HG03439 (cell line): ENCODE measurements around the gene TMEM134.

Experiments
- ATAC-seq: cut with Tn5 transposase; IDR thresholded peaks from one replicate; pipeline ENCODE4 v1.9.1; 2021; ENCODE audit warnings: mild to moderate bottlenecking, moderate library complexity; ENCODE audit not compliant: unreplicated experiment

TMEM134 gene

DNA sequence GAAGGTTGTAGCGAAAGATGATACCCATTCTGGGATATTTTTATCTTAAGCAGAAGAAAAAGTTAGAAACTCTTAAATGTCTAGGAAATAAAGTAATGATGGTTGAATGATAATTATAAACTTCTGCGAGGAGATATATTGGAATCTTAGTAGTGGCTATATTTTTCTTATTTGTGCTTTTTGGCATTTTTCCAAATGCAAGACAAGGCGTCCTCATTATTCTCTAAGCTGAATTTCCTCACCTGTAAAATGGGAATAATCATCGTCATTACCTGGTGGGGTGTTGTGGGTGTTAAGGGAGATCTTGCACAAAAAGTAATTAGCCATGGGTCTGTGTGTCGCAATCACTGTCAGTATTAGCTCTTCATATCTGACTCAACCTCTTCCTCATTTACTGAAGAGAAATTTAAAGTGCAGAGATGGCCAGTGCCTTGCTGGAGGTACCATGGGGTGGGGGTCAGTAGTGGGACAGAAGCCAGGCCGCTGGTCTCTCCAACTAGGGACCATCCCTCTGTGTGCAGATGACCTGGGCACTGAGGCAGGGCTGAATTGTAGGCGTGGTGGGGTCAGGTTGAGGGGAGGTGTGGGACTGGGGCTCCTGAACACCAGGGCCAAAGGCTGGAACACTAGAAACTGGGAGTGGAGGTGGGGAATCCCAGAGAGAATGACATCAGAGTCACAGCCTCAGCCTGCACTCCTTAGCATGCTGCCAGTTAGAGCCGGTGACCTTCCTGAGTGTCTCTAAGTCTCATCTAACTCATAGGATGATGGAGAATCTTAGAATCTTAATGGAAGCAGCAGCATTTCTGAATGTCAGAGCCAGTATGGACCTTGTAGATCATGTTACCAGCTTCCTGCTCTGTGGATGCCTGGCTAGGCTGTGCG lies 32.0 kb upstream of the TMEM134 start:
- no peak for ATAC-seq

DNA sequence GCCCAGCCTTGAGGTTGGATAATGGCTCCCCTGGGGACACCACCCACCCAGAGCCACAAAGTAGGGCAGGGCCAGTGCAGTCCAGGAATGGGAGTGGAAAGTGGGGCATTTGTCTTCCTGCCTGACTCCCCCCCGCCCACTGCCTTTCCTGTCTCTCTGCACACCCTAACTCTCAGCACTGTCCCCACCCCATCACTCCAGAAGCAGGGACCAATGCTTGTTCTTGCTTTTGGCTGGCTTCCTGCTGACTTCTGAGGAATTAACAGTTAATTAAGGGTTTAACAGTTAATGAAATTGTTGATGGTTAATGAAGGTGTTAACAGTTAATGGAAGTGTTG lies 31.4 kb upstream of the TMEM134 start:
- no peak for ATAC-seq

DNA sequence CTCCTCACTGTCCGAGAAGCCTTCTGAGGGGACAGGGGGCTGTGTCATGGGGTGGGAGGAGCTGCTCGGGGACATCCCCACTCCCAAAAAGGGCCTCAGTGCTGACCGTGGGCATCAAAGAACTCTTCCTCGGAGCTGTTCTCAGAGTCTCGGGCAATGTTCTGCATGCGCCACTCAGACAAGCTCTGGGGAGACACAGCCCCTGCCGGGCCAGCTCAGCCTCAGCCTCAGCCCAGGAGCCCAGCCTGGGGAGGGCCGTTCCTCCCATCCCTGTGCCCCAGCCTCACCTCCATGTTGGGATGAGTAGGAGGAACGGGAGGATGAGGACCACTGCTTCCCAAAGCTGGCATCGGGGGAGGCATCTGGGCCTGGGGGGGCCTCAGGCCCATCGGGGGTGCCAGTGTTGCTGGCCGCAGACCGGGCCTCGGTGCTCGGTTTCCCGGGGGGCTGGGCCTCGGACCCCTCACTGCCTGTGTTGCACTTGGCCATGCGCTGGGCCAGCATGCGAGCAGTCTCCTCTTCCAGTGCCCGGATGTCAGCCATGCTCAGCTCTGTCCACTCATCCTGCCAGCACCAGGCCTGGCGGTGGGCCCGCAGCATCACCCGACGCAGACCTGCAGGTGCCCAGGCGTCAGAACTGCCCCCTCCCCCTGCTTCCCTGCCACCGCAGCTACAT lies 30.9 kb upstream of the TMEM134 start:
- no peak for ATAC-seq

DNA sequence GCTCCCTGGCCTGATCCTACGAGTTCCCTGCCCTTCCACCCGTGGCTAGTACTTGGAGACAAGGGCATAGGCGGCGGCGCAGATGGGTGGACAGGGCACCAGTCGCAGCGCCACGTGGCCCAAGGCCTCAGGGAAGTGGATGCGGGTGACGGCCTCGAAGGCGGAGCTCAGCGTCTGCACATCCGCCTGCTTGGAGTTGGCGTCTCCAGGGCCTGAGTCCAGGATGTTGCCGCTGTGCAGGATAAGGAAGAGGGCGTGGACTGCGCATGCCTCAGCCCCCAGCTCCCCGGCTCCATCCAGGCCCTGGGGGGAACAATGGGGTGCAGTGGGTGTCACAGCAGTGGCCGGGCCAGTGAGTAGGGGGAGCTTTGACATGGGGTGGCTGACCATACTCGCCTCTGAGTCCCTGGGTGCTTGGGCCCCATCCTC lies 29.5 kb upstream of the TMEM134 start:
- ATAC-seq, result no peak

DNA sequence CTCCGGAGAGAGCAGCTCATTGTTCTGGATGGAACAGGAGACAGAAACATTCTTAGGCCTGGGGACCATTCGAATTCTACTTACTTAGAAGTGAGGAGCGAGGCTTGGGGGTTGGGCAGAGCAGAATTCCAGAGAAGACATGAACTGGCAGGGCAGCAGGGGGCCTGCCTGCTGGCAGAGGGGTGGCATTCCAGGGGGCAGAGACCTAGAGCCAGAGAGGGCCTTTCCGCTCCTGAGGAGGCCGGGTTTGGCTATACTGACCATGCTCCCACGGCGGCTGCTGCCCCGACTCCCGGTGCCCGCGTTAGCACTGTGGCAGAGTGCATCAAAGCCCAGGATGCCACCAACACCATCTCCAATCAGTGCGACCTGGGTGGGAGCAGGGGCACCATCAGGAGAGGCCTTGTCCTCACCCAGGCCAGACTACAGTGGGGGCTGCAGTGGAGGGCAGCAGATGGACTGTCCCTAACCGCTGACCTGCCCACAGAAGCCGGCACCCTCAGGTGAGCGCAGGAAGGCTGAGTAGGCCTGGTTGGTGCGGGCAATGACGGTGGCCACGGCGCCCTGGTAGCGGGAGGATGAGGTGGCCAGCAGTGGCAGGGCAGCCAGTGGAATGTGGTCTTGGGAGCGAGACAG lies 28.7 kb upstream of the TMEM134 start:
- no peak for ATAC-seq

DNA sequence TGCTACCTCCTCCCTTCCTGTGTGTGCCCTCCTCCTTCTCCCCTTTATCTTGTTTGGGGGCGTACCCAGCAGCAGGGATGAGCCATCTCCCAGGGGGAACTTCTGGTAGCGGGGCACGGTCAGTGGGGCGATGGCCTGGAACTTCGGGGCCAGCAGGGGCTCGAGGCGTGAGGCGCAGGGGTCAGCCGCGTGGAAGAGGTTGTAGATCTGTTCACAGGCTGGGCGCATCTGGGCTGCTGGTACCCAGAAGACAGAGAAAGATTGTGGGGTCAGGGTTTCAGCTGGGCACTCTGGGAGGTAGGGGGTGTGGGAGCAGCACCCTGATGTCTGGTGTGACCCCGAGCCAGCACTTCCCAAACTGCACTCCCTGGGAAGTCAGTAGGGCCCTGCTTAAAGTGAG lies 27.1 kb upstream of the TMEM134 start:
- ATAC-seq, result no peak

DNA sequence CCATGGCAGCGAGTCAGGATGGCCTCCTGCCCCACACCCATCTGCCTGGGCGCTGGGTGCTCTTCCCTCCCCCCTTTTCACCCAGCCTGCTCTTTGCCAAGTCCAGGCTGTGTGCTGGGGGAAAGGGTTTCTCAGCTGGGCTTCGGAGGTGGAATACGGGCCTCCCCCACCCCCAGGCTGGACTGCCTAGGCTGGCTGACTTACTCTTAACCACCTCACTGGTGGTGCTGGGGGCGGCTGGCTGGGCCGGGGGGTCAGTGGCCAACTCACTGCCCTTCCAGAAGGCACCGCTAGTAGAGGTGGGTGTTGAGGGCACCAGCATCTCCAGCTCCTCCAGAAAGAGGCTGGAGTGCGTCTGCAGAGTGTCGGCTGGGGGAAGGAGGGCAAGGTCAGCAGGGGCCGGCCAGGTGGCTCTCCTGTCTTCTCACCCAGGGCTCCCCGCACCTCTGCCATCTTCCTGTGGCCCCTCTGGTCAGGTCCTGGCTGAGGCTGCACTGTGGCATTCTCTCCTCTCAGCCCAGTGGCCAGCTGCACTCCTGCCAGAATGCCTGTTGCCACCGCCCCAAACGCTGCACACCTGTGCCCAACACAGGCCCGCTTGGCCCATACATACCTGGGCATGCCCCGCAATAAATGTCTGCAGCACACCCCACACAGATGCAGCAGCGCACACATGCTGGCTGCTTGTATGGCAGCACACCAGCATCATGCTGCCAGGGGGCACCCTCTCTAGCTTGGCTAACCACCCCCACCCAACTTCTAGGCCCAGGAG lies 26.4 kb upstream of the TMEM134 start:
- no peak for ATAC-seq

DNA sequence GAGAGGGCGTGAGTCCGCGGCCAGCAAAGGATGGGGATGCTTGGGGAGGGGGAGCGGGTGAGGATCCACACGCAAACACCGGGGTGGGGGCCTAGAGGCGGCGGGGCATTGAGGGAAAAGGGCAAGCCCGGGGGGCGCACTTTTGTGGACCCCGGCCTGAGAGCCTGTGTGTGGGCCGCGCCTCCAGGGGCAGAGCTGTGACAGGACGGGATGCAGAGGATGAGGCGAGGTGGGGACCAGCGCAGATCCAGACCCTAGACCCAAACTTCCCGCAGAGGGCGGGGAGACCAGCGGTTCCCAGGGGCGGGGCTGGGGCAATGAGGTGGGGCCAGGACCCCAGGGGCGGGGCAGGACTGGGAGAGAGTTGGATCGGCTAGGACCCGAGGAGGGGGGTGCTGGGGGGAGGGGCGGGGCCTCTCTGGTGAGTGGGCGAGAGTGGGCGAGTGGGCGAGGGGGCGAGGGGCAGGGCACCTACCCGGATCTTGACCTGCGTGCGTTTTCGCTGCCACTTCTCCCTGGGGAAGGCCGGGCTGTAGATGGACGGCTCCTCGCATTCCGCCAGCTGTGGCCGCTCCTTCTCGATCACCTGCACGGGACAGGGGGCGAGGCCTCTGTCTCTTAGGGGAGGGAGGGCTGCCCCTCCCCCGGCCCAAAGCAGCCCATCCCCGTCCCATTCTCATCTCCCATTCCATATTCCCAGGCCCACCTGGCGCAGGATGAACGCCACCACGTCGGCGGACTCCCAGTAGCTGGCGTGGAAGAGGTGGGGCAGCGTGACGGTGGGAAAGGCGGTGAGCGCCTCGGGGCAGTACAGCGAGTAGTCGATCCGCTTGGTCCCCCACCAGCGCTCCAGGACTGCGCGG lies 25.6 kb upstream of the TMEM134 start:
- no peak for ATAC-seq

DNA sequence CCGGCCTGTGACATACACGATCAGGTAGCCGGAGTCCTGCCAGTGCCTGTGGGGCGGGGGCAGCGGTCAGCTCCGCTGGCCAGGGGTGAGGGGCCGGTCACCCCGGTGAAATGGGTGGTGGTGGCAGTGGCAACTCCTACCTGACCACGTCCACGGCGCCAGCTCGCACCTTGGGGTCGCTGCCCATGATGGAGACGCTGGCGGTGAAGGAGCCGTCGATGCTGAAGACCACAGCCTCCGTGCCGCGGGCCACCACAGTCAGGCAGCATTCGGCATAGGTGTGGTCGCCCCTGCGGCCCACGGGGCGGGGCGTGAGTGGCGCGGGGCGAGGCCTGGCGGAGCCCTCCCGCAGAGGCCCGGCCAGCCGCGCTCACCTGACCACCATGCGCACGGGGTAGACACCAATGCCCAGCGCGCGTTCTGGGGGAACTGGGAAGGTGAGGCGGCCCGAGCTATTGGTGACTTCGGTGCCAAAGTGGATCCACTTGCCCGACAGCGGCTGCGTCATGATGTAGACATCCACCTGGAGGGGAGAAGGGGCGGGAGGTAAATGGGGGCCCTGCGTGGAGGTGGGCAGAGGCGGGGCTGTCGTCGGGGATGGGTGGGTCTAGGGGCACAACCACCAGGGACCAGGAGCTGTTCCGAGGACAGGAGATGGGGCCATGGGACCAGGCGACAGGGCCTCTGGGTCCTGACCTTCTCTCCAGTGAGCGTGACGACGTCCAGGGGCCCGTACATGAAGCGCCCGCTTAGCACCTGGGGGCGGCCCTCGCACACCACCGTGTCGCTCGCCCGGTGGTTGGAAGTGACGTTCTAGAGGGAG lies 24.7 kb upstream of the TMEM134 start:
- no peak for ATAC-seq

DNA sequence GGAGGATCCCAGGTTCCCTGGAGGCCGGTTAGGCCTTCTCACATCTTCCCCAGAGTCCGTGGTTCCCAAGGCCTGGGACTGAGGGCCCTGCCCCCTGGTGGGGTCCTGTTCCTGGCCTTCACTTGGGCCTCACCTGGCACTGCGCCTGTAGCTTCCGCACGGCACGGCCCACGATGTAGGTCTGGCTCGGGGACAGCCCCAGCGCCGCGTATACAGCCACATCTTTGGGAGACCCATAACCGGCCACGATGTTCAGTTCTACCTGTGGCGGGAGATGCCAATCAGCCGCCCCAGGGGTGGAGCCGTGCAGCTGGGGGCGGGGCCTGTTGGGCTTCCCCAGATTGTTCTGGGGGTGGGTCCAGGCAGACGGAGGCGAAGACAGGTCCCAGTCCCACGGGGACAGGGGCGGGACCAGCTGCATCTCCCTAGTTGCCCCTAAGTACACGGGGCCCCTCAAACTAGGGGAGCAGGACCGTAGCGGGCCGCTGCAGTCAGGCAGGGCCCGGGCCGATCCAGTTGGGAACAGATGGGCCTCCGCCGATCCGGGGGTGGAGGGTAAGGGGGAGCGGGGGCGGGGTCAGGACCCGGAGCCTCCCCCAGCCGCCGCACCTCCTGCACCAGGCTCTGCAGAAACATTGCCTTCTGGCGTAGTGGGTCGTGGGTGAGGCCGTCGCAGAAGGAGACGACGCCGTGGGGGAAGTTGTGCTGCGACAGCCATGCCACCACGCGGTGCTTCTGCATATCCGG lies 23.9 kb upstream of the TMEM134 start:
- ATAC-seq, result no peak

DNA sequence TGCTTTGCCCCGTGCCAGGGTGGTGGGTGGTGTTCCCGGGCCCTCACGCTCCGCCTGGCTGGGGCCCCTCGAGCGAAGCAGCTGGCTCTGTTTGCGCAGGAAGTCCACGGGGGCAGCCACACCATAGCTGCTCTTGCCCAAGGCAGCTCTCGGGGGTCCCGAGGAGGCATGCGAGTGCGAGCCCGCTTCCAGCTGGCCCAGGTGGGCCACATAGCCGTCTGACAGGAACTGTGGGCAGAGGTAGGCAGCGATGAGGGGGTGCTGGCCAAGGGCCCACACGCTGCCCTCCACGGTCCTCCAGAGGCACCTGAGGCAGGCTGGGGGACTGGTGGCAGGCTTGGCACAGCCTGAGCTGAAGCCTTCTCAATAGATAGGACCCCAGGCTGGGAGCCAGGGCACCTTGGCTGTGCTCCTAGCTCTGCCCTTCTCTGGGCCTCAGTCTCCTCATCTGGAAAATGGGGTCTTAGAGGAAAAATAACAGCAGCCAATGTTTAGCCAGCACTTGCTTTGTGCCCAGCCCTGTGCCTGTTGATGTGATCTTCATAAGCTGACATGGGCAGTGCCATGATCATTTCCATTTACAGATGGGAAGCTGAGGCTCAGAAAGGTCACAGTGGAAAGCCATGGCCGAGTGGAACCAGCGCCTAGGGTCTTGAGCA lies 23.1 kb upstream of the TMEM134 start:
- ATAC-seq, result no peak

DNA sequence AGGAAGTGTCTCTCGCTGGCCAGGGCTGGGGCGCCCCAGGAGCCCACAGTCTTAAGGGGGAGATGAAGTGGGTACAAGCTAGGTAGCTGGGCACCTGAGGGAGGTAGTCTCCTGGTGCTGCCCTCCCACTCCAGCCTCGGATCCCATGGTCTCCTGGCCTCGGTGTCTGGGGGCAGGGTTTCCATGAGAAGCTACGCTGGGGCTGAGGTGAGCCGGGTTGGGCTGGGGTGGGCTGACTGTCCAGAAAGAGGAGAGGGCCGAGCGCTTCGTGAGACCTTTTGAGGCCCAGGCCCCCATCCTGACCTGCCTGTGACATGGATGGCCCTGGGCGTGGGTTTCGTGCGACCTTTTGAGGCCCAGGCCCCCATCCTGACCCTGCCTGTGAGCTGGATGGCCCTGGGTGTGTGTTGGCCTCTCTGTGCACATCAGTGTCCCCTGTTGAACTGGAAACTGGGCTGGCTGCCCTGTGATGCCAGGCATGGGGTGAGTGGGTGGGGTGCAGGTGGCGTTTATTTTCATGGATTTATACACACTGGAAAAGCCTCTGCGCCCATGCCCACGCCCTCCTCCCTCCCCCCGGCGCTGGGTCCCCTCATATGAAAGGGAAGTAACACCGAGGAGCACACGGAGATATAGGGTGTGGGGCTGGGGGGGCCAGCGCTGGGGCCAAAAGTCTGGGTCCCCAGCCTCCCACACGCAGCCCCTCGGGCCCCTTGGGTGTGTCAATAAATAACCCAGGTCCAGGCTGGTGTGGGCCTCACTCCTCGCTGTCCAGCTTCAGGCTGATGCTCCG lies 22.4 kb upstream of the TMEM134 start:
- ATAC-seq, result no peak

DNA sequence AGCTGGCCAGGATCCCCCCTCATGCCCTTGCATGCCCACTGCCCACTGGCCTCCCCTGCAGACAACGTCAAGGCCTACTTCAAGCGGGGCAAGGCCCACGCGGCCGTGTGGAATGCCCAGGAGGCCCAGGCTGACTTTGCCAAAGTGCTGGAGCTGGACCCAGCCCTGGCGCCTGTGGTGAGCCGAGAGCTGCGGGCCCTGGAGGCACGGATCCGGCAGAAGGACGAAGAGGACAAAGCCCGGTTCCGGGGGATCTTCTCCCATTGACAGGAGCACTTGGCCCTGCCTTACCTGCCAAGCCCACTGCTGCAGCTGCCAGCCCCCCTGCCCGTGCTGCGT lies 21.6 kb upstream of the TMEM134 start:
- no peak for ATAC-seq

DNA sequence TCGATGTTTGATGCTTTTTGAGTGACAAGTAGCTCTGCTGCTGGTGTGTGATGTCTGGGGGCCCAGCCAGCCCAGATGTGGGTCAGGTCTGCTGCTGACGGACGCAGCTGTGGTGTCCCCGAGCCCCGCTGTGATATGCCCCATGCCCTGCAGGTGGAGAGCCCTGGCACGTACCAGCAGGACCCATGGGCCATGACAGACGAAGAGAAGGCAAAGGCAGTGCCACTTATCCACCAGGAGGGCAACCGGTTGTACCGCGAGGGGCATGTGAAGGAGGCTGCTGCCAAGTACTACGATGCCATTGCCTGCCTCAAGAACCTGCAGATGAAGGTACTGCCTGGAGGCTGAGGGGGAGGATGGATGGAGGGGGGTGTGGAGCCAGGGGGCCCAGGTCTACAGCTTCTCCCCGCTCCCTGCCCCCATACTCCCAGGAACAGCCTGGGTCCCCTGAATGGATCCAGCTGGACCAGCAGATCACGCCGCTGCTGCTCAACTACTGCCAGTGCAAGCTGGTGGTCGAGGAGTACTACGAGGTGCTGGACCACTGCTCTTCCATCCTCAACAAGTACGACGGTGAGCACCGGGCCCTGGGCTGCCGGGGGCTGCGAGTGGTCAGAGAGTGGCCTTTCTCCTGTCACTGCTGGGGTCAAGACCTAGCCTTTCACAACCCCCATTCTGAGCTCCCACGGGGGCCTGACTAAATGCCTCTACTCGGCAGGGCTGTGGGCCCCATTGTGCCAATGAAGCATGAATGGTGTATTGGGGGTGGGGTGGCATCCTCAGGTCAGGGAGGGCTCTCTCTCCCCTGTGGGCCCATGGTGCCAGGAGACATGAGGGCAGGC lies 21.1 kb upstream of the TMEM134 start:
- ATAC-seq, result no peak

DNA sequence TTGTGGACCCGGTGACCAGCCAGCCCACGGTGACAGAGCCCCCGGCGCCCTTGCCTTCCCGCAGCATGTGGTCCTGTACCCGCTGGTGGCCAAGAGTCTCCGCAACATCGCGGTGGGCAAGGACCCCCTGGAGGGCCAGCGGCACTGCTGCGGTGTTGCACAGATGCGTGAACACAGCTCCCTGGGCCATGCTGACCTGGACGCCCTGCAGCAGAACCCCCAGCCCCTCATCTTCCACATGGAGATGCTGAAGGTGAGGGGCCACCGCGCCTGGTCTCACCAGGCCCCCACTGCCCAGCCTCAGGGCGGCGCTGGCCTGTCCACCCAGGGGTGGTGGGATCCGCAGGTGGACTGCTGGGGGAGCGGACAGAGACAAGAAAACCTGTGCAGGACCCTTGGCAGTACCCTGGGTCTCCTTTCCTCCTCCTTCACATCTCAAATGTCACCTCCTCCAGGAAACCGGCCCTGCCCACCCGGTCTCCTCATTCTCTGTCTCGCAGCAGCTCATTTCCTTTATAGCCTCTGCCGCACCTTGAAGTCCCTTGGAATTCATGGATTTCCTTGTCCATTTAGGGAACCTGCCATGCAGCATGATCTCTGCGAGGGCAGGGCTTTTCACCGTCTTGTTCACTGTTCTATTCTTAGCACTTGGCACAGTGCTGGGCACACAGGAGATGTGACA lies 20.3 kb upstream of the TMEM134 start:
- no peak for ATAC-seq
